HPDE6-E6E7 (cell line): ENCODE data around the gene PPM1L.

Experiments used
- DNase-seq: peaks from one replicate; pipeline ENCODE4 v3.0.0; 2011; ENCODE audit warnings: missing footprints; ENCODE audit errors: extremely low spot score

The PPM1L gene

GRCh38 chr3:160808838-160809237, 52.8 kb downstream of the PPM1L start:
- DNase-seq: no peak

DNA sequence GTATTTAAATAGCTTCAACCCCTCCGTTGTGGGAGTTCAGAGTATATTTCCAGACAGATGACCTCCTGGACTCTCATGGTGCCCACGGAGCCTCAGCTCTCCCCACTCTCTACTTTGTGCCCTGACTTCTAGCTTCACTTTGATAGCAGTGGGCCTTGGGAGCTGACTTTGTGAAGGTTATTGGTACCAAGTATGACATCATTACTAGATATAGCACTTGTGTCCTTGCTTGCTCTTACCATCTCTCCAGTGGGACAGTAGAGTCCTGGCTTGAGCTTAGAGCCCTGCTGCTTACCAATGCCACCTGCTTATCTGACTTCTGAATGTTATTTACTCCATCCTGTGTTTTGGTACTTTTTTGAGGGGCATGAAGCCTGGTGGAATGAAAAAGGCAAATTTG, 53.4 kb downstream of the PPM1L start:
- no peak for DNase-seq

DNA sequence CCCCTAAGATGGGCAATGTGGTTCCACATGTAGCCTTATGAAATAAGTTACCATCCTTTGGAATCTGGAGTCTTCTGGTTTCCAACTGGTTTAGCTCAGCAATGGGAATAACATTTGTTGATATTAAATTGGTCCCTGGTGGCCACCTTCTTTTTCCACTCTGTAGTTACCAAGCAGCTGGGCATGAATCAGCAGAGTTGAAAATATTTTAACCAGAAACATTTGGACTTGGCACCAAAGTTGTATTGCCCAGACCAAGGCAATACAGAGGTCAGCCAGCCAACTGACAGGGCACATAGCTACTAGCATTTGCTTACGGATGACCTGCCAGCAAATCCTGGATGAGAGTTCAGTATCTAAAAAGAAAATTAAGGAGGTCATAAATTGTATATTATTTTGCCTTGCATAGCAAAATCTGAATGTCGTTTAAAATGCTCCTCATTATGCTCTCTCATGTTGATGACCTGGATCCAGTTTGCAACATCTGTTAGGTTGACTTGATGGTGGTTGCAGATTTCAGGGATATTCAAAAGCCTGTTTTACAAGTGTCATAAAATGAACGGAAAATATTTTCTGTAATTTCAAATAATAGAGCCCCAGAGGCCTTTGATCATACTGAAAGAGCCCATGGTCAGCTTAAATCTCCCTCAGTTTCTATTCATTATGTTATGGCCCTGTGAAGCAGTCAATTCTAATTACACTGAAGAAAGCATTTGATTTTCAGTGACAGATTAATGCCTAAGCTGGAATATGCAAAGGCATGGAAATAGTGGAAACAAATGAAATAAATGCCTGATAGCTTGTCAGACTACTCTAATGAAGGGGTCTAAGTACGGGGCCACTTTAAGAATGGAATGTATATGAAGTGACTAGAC, 54.6 kb downstream of the PPM1L start:
- no peak for DNase-seq

GRCh38 chr3:160811237-160811548, 55.2 kb downstream of the PPM1L start:
- DNase-seq: no peak

GRCh38 chr3:160812304-160812703, 56.3 kb downstream of the PPM1L start:
- DNase-seq: no peak

- DNase-seq: no peak
These were observed 59.2 kb downstream of the PPM1L start for GRCh38 chr3:160815280-160815679.

DNA sequence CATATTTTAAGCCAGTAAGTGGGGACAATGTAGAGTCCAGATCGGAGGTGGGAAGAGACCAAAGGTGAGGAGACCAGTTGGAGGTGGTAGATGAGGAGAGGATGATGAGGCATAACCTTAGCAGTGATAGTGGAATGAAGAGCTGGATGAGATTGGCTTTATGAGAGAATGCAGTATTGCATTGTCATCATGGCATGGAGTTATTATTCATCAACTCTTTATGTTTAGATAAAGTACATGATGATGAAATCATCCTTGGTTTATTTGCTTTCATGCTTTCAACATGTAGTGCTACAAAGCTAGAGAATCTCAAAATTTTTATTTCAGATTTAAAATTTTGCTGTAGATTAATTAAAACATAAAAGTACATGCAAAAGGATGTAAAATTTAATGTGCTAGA, 64.0 kb downstream of the PPM1L start:
- no peak for DNase-seq

- no peak for DNase-seq
These were observed 64.4 kb downstream of the PPM1L start for GRCh38 chr3:160820430-160820829.

DNA sequence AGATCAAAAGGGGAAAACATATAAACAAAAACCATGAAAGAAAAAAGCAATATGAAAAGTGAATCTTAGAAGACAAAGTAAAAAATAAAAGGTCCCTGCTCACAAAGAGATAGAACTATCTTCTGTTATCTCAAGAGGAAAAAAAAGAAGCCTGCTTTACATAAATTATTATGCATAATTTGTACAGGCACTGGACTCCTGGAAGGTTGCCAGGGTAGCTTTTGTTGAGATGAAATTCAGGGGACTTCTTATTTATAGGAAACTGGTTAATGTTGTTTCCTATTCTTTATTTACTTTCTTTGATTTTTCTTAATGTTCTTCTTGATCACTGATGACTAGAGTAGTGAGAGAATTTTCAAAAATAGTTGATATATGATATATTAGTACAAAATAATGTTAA, 66.9 kb downstream of the PPM1L start:
- DNase-seq: no peak

GRCh38 chr3:160825311-160825800, 69.3 kb downstream of the PPM1L start:
- DNase-seq: no peak

- DNase-seq: no peak
These were observed 70.4 kb downstream of the PPM1L start for GRCh38 chr3:160826408-160826807.

- no peak for DNase-seq
These were observed 71.0 kb downstream of the PPM1L start for GRCh38 chr3:160826991-160827390.

DNA sequence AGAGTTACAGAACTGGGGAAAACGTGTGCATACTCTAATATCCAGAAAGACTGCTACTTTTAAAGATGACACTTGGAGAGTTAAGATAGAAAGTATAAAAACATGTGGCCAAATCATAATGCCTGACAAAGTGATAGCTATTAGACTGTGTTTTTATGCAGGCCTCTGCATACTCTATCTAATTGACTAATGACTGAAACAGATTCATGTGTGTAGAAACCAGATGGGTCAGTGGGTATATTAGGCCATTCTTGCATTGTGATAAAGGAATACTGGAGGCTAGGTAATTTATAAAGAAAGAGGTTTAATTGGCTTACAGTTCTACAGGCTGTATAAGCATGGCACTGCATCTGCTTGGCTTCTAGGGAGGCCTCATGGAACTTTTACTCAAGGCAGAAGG, 71.5 kb downstream of the PPM1L start:
- DNase-seq: no peak

GRCh38 chr3:160828880-160829279, 72.8 kb downstream of the PPM1L start:
- no peak for DNase-seq

DNA sequence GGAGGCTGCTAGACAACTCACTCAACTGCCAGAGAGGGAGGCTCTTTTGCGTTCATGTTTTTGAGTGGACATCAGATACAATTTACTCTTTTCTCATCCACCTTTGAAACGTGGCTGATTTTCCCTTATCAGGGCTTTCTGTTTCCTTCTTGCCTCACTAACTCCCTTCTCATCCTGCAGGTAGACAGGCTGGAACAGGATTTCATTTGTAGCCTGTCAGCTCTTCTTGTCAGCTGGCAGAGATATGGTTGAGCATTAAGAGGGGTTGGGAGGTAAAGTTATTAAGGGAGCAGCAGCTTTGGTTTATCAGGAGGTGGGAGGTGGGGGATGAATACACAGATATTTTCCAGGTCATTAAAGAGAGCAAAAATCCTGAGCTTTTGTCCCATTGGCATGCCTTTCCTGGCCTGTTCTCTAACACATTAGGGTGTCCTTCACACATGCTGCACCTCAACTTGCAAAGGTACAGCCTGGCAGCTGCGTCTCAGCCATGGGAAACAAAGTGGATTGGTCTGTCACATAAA, 73.5 kb downstream of the PPM1L start:
- DNase-seq: no peak

DNA sequence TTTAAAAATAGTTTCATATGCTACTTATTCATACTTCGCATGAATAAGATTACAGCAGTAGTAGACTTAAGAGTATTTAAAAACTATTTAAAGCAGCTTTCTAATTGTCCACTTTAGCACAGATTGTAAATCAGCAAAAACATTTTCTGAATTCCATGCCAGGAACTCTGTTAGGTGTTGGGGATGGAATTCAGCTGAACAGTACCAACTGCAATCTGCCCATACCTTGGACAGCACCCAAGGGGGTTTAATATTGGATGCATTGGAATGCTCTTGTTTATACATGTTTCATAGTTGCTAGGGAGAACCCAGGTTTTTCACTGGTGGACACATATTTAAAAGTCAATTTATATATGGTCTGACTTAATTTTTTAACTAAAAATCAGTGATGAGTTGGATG, 74.8 kb downstream of the PPM1L start:
- DNase-seq: no peak

GRCh38 chr3:160831401-160831800, 75.4 kb downstream of the PPM1L start:
- no peak for DNase-seq

GRCh38 chr3:160837394-160837980, 81.5 kb downstream of the PPM1L start:
- DNase-seq: no peak

GRCh38 chr3:160840590-160840989, 84.6 kb downstream of the PPM1L start:
- DNase-seq: no peak

- no peak for DNase-seq
These were observed 85.4 kb downstream of the PPM1L start for GRCh38 chr3:160841455-160841854.

GRCh38 chr3:160842021-160843005, 86.3 kb downstream of the PPM1L start:
- no peak for DNase-seq

GRCh38 chr3:160851629-160852210, 95.7 kb downstream of the PPM1L start:
- no peak for DNase-seq
